AG10803 (cell line): ENCODE measurements around the gene GADL1.
A peak's percentile ranks its signal among the peaks of the same experiment; 100 is the strongest.

Experiments used
- DNase-seq: peaks from one replicate; pipeline ENCODE4 v3.0.0; 2010; ENCODE audit warnings: low read depth
- H3K4me3 ChIP-seq: 2 replicates; pipeline ENCODE4 v1.5.1; 2011; ENCODE audit warnings: mild to moderate bottlenecking, low read length, control low read depth
- TF ChIP-seq, protein P1 (sequence below): conservative IDR thresholded peaks from 2 replicates; pipeline ENCODE4 v1.5.1; 2011; ENCODE audit warnings: mild to moderate bottlenecking, low read length, control low read depth, inconsistent platforms

The GADL1 gene

DNA sequence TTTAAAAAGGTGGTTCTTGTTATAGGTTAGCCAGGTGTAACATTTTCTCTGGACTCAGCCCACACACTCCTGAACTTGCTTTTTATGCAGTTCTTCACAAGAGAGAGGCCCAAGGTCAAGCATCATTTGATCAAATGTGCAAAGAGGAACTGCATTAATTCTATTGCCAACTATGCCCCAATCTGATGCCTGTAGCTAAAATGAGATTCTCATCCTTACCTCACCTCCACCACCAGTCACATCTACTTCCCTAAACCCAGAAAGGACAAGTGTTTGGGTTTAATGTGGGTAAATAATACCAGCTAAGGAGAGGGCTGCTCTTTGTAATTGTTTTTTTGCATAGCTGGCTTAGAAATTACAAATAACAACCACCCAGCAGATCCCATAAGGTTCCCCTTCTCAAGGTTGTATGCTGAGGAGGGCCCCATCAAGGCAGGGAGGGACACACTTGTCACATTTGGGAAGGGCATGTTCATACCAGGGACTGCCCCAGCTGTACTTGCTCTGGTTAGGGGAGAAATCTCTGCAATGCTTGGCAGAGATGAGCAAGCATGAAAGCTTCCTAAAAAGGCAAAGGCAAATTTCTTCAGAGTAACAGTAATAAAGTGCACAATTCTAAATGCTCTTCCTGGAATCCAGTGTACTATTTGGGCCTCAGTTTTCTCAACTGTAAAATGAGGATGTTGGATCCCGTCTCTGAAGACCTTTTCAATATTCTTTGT is 211.9 kb downstream of the GADL1 start:
- no peak overlapping the region for H3K4me3 ChIP-seq
- DNase-seq, result peak; percentile 53
- TF ChIP-seq, protein P1, sequence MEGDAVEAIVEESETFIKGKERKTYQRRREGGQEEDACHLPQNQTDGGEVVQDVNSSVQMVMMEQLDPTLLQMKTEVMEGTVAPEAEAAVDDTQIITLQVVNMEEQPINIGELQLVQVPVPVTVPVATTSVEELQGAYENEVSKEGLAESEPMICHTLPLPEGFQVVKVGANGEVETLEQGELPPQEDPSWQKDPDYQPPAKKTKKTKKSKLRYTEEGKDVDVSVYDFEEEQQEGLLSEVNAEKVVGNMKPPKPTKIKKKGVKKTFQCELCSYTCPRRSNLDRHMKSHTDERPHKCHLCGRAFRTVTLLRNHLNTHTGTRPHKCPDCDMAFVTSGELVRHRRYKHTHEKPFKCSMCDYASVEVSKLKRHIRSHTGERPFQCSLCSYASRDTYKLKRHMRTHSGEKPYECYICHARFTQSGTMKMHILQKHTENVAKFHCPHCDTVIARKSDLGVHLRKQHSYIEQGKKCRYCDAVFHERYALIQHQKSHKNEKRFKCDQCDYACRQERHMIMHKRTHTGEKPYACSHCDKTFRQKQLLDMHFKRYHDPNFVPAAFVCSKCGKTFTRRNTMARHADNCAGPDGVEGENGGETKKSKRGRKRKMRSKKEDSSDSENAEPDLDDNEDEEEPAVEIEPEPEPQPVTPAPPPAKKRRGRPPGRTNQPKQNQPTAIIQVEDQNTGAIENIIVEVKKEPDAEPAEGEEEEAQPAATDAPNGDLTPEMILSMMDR, result no peak

DNA sequence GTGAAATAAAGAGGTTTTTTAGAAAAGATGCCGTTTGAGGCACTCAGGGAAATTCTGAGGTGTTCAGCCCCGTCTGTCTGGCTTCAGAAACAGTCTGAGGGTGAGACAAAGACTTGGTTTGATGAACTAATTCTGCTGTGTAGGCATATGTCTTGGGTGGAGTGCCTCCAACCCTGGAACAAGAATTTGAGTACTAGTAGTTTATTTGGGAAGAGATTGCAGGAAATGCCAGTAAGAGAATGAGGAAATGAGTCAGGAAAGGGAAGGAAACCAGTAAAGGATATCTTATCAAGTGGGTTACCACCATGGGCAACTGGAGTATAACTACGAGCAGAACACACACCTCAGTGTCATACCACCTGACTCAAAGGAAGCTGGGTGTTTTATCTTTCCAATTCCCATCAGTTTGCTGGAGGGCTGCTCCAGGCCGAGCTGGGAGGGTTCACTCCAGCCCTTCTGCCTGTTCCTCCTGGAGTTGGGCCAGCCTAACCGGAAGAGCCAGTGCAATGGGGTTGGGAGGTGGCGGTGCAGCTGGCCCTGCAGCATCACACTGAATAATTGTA is 212.7 kb downstream of the GADL1 start:
- TF ChIP-seq, protein P1, result no peak
- peak overlapping the region; percentile 16 for H3K4me3 ChIP-seq
- peak; percentile 46 for DNase-seq

DNA sequence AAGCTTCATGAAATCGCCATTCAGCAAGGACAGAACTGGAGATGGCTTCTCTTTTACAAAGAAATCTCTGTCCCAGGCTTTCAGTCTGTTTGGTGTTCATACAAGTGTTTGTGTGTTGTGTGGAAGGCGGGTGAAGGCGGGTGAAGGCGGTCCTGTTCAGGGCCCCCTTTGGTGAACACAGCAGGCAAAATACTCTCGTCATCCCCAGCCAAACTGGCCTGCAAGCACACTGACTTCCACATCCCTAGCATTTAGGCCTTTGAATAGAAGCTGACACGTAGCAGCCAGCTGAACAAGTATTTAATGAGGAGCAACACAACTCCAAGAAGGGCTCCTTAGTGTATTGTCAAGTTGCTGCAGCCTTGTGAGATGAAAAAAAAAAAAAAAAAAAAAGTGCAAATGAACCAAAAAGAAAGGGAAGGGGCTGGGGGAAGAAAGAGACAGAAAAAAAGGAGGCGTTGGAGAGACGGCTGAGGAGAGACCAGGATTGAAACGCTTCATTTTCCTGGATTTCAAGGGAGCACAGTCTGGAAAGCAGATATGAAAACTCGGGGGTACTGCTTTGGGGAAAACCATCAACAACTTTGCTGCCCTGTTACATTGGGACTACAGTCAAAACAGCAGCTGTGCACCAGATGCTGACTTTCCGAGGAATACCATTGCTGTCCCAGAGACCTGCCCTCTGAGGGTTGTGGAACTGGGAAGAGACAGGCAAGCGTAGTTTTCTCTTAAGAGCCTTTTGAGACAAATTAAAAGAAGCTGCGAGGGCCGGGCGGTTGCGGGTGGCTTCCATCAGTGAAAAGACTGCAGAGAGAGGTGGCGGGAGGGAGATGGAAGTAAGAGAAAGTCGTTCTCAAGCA is 213.4 kb downstream of the GADL1 start:
- peak overlapping the region; percentile 16 for H3K4me3 ChIP-seq
- DNase-seq, result peak; percentile 91
- TF ChIP-seq, protein P1, result no peak

DNA sequence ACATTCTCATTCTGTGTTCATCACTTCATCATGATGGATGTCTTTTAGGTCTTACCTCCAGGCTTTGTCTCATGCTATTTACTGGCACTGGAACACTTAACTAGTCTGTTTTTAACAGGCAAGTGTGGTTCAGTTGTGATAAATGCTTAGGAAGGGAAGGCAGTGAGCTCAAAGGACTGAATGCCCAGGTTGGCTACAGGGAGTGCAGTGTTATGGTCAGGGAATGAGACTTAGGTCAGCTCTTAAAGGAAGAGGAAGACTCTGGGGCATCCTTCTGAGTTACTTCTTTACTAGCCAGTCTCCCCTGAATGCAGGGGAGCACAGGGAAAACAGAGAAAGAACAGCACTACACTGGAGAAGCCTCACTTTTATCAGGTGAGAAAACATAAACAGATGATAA is 215.4 kb downstream of the GADL1 start:
- no peak for DNase-seq
- TF ChIP-seq, protein P1, result no peak
- H3K4me3 ChIP-seq, result no peak overlapping the region

DNA sequence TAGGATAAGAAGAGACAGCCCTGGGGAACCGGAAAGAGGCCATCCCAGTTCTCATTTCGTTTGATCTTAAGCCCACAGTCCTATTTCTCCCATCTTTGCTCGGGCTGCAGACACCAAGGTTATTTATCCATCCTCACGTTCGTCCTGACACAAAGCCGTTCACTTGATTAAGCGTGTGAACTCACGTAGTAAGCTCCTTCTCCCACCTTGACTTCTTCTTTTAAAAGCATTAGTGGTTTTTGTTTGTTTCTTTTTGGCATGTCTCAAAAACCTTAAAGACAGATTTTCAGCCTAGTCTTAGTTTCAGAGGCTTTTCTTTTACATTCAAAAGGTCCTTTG is 217.1 kb downstream of the GADL1 start:
- TF ChIP-seq, protein P1, result no peak
- no peak for DNase-seq

DNA sequence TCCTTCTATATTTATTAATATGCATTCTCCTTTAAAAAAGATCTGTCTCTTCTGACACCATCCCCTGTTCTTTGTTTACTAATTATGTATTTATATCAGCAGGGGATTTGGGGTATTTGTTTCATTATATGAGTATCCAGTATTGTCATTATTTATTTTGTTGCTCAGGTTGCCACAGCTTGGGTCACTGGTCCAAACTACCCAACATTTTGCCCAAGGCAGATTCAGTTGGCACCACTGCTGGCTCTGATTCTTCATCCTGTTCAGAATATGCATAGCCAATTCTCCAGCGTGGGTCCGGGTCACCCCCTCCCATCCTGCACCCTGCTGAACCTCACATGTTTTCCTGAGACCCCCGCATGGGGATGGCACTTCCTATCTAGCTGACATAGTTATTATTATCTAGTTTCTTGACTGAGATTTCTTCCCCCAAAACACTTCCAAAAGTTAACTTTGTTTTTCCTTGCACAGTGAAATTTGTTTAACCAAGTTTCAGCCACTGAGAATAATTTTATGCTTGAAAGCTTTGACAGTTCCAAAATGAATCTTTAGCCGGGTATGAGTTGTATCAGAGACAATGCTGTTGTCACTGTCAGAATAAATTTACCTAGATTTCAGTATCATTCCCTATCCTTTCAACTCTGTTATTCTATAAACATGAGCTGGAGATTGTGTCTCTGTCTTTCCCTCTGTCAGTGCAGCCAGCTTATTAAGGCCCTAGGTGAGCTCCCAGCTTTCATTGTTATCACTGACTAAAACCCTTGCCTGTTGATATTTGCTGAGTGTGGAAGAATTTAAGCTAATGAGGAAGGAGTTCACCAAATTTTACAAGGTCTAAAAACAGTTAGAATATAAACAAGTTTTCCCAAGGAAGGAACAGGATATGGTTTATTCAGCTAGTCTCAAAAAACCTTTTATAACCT is 217.8 kb downstream of the GADL1 start:
- TF ChIP-seq, protein P1, result no peak
- DNase-seq, result no peak
- H3K4me3 ChIP-seq, result no peak overlapping the region

More for the DNA sequence above, 217.1 kb downstream of the GADL1 start:
- H3K4me3 ChIP-seq, result no peak overlapping the region
